Measurements from ENCODE around the gene OR10A2. TPM values are rescaled to one million over a fixed set of nuclear protein-coding genes. Genes with fewer than 3 reads are reported as not detected.

OR10A2 gene
- total RNA-seq, 2 experiments from 2014 or later, result not detected

- Mint-ChIP-seq H3K27me3 (no peaks in the 10 kb centered on the region), H3K9me3 (peaks cover 2% of the 10 kb centered on the region), H3K36me3 (ENCODE audit: low read depth) (no peaks in the 10 kb centered on the region), H3K4me3 (no peak overlapping the region), H3K4me1 (ENCODE audit: low read depth) (no peaks in the 10 kb centered on the region), H3K27ac (no peak overlapping the region)
- intact Hi-C loops (cut with micrococcal nuclease), result no loop called here
- CTCF ChIA-PET, result no interaction called here
- TF ChIP-seq, protein P1, sequence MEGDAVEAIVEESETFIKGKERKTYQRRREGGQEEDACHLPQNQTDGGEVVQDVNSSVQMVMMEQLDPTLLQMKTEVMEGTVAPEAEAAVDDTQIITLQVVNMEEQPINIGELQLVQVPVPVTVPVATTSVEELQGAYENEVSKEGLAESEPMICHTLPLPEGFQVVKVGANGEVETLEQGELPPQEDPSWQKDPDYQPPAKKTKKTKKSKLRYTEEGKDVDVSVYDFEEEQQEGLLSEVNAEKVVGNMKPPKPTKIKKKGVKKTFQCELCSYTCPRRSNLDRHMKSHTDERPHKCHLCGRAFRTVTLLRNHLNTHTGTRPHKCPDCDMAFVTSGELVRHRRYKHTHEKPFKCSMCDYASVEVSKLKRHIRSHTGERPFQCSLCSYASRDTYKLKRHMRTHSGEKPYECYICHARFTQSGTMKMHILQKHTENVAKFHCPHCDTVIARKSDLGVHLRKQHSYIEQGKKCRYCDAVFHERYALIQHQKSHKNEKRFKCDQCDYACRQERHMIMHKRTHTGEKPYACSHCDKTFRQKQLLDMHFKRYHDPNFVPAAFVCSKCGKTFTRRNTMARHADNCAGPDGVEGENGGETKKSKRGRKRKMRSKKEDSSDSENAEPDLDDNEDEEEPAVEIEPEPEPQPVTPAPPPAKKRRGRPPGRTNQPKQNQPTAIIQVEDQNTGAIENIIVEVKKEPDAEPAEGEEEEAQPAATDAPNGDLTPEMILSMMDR (IDR thresholded peaks at IDR 0.05), result no peak
- no peak for ATAC-seq
- POLR2A ChIA-PET, result no interaction called here
- DNase-seq, result no peak
Measured at GRCh38 chr11:6911378-6911777, 48.5 kb downstream of the OR10A2 start.

DNA sequence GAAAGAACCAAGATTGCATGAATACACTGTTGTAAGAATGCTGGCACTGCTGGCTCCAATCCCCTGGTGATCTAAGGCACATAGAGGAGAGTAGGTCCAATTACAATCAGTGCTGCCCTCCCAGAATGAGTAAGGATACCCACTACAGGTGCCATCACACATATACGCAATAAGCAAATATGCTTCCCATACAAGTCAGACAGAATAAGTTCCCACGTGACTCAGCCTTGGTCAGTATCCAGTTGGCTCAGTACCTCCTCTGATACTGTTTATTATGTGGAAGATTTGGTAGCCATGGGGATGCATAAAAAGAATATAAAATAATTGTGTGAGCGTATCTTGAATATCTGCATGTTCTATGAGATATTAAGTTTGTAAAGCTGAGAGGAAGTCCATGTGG, 49.1 kb downstream of the OR10A2 start:
- no peak for ATAC-seq
- CTCF ChIA-PET, result no interaction called here

GRCh38 chr11:6919698-6920097, 56.8 kb downstream of the OR10A2 start:
- Mint-ChIP-seq H3K9me3 (peaks cover 4% of the 10 kb centered on the region), H3K27me3 (peaks cover 8% of the 10 kb centered on the region), H3K27ac (no peak overlapping the region), H3K4me1 (ENCODE audit: low read depth) (no peaks in the 10 kb centered on the region), H3K4me3 (no peak overlapping the region), H3K36me3 (ENCODE audit: low read depth) (no peaks in the 10 kb centered on the region)
- POLR2A ChIA-PET, result no interaction called here
- CTCF ChIA-PET, result no interaction called here
- intact Hi-C loops (cut with micrococcal nuclease), result no loop called here
- no peak for DNase-seq
- ATAC-seq, result no peak
- TF ChIP-seq, protein P1 (IDR thresholded peaks at IDR 0.05), result no peak

More for the DNA sequence above, 49.1 kb downstream of the OR10A2 start:
- H3K4me1 Mint-ChIP-seq (ENCODE audit: low read depth), result no peaks in the 10 kb centered on the region
- intact Hi-C loops (cut with micrococcal nuclease), result no loop called here
- no peak overlapping the region for H3K4me3 Mint-ChIP-seq
- H3K27me3 Mint-ChIP-seq, result no peaks in the 10 kb centered on the region
- POLR2A ChIA-PET, result no interaction called here
- H3K36me3 Mint-ChIP-seq (ENCODE audit: low read depth), result no peaks in the 10 kb centered on the region
- TF ChIP-seq, protein P1 (IDR thresholded peaks at IDR 0.05), result no peak
- no peak overlapping the region for H3K27ac Mint-ChIP-seq
- DNase-seq, result no peak
- H3K9me3 Mint-ChIP-seq, result peaks cover 2% of the 10 kb centered on the region

DNA sequence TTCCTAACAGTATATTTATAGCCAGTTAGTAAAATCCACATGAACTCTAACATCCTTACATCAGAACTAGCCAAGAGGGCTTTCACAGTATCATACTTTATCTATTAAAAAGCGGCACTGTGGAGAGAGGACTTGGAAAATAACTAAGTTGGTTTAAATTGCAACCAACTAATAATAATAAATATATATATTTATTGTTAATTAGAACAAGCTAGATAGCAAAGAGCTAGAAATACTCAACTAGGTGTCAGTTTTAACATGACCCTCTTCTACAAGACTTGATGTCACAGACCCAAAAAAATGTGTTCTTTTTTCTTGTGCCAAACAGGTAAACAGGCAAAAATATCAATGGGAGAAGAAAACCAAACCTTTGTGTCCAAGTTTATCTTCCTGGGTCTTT, 57.8 kb downstream of the OR10A2 start, which contains the start of gene OR2D3:
Gene OR2D3, plus strand, starts transcription at position 301 of the 400 bp plus-strand sequence. Its CDS starts 0 bp downstream, at position 301.
- Mint-ChIP-seq H3K4me1 (ENCODE audit: low read depth) (peaks cover 3% of the 10 kb centered on the region), H3K27ac (no peak within 1 kb of the TSS), H3K27me3 (peaks cover 12% of the 10 kb centered on the region), H3K4me3 (no peak within 1 kb of the TSS), H3K36me3 (ENCODE audit: low read depth) (no peaks in the 10 kb centered on the region), H3K9me3 (peaks cover 4% of the 10 kb centered on the region)
- ChIA-PET CTCF (no interaction called here), POLR2A (no interaction called here)
- intact Hi-C loops (cut with micrococcal nuclease), result no loop called here
- TF ChIP-seq, protein P1 (IDR thresholded peaks at IDR 0.05), result no peak
- DNase-seq, result no peak
- no peak for ATAC-seq

Other genes with a start within 250 kb of the OR10A2 start
- gene TPP1, start 243.6 kb upstream of the OR10A2 start, total RNA-seq, result 10 to 100 TPM; 28.1 to 31.4 TPM
- 1 to 10 TPM; 1.6 TPM for gene DCHS1, start 207.2 kb upstream of the OR10A2 start, total RNA-seq
- gene MRPL17, start 179.7 kb upstream of the OR10A2 start, total RNA-seq, result 100 to 1,000 TPM; 140 to 144 TPM
- under 1 TPM; 0.29 to 0.45 TPM for gene OR2AG2, start 91.1 kb upstream of the OR10A2 start, total RNA-seq
- gene OR2AG1, start 80.0 kb upstream of the OR10A2 start, total RNA-seq, result not detected
- gene OR6A2, start 63.4 kb upstream of the OR10A2 start, total RNA-seq, result under 1 TPM; 0.16 to 0.38 TPM
- not detected for gene OR10A5, start 17.4 kb upstream of the OR10A2 start, total RNA-seq
- gene OR10A4, start 13.6 kb downstream of the OR10A2 start, total RNA-seq, result not detected
- not detected for gene OR2D2, start 29.4 kb downstream of the OR10A2 start, total RNA-seq
- not detected for gene OR2D3, start 57.9 kb downstream of the OR10A2 start, total RNA-seq
- 1 to 10 TPM; 2.2 to 2.5 TPM for gene ZNF215, start 63.4 kb downstream of the OR10A2 start, total RNA-seq
- gene ZNF214, start 157.3 kb downstream of the OR10A2 start, total RNA-seq, result not detected
- gene NLRP14, start 157.4 kb downstream of the OR10A2 start, total RNA-seq, result under 1 TPM; 0.11 to 0.16 TPM
- gene RBMXL2, start 225.9 kb downstream of the OR10A2 start, total RNA-seq, result not detected

Data from activated CD8-positive, alpha-beta T cell treated with anti-CD3 and anti-CD28 coated beads for 36 hours (primary cell).